K562 (cell line): ENCODE measurements around the gene UBE2E2. TPM values are rescaled to one million over a fixed set of nuclear protein-coding genes. Genes with fewer than 3 reads are reported as not detected.

ENCODE experiments used
- ARID2 ChIP-seq: fragments of 450-650 bp; IDR thresholded peaks from 2 replicates; pipeline ENCODE4 v1.6.1; 2017; ENCODE audit warnings: antibody characterized with exemption, mild to moderate bottlenecking
- ARNT ChIP-seq, 2 experiments: fragments of 450-650 bp; IDR thresholded peaks; 2 replicates each; pipeline ENCODE4 v1.6.1; 2016; ENCODE audit warnings: mild to moderate bottlenecking in 1 of 2
- ASH1L ChIP-seq: fragments of 450-650 bp; IDR thresholded peaks from 2 replicates; pipeline ENCODE4 v1.6.1; 2018; ENCODE audit warnings: borderline replicate concordance, mild to moderate bottlenecking, low read depth; ENCODE audit not compliant: partially characterized antibody
- CBX3 ChIP-seq, 2 experiments: IDR thresholded peaks; 1 replicate in 1 of 2; 2 replicates in 1 of 2; pipeline ENCODE4 v1.6.1; 2012; ENCODE audit warnings: inconsistent platforms in 2 of 2, low read length in 2 of 2, borderline replicate concordance in 1 of 2, control low read depth in 1 of 2
- HNRNPH1 ChIP-seq: fragments of 200-400 bp; formaldehyde crosslinking; optimal IDR thresholded peaks from 2 replicates; pipeline ENCODE3; 2017; ENCODE audit warnings: low read depth, mild to moderate bottlenecking, low read length, moderate library complexity
- KLF10 ChIP-seq: fragments of 250-450 bp; sonication (Bioruptor Pico); IDR thresholded peaks from 2 replicates; pipeline ENCODE4 v1.6.1; 2021; ENCODE audit warnings: matching md5 sums
- MAFF ChIP-seq: IDR thresholded peaks from 2 replicates; pipeline ENCODE4 v1.6.1; 2012; ENCODE audit warnings: low read length, improper control_type of control experiment
- MAFK ChIP-seq: IDR thresholded peaks from 2 replicates; pipeline ENCODE4 v1.6.1; 2011; ENCODE audit warnings: low read length, improper control_type of control experiment
- NR2C1 ChIP-seq, 2 experiments: fragments of 450-650 bp; IDR thresholded peaks; 2 replicates each; pipeline ENCODE4 v1.6.1; 2017; ENCODE audit warnings: mild to moderate bottlenecking in 2 of 2, antibody characterized with exemption in 1 of 2, inconsistent platforms in 1 of 2, missing compliant biosample characterization in 1 of 2, missing genetic modification characterization in 1 of 2
- NRF1 ChIP-seq, 2 experiments: fragments of 450-650 bp; IDR thresholded peaks in 1 of 2; conservative IDR thresholded peaks in 1 of 2; 2 replicates each; pipeline ENCODE4 v1.6.1; 2014; ENCODE audit warnings: mild to moderate bottlenecking in 2 of 2
- OTX1 ChIP-seq: fragments of 450-650 bp; formaldehyde crosslinking; IDR thresholded peaks from 2 replicates; pipeline ENCODE4 v1.4.0; 2022; ENCODE audit warnings: mild to moderate bottlenecking
- SMAD2 ChIP-seq: fragments of 150-350 bp; IDR thresholded peaks from 2 replicates; pipeline ENCODE4 v1.6.1; 2014; ENCODE audit warnings: low read depth, mild to moderate bottlenecking, low read length
- SMC3 ChIP-seq: conservative IDR thresholded peaks from 2 replicates; pipeline ENCODE4 v1.6.1; 2011; ENCODE audit warnings: low read depth, low read length, improper control_type of control experiment; ENCODE audit not compliant: insufficient read depth
- TEAD2 ChIP-seq: fragments of 450-650 bp; IDR thresholded peaks from 2 replicates; pipeline ENCODE4 v1.6.1; 2016; ENCODE audit warnings: missing genetic modification characterization, control low read depth, missing compliant biosample characterization
- ZFX ChIP-seq: sonication (generic); formaldehyde crosslinking; IDR thresholded peaks from 2 replicates; pipeline ENCODE4 v1.8.0; 2022; ENCODE audit warnings: mild to moderate bottlenecking, missing genetic modification reagents, moderate library complexity
- ZNF124 ChIP-seq: sonication (generic); formaldehyde crosslinking; IDR thresholded peaks from 2 replicates; pipeline ENCODE4 v1.8.1; 2022; ENCODE audit warnings: missing genetic modification reagents
- ZNF589 ChIP-seq: fragments of 200-800 bp; sonication (Bioruptor generic); IDR thresholded peaks from 2 replicates; pipeline ENCODE4 v1.6.1; 2016; ENCODE audit warnings: low read depth, missing genetic modification characterization, missing compliant biosample characterization
- ZSCAN29 ChIP-seq: fragments of 450-650 bp; IDR thresholded peaks from 2 replicates; pipeline ENCODE4 v1.6.1; 2017
- polyA plus RNA-seq, 8 experiments: library from polyadenylated mRNA; depleted of rRNA in 4 of 8; stranded (reverse) in 5 of 8; unstranded in 3 of 8; fragments of >200 nt; fragmentation: Nextera tagmentation in 2 of 8; fragmentation: Illumina TruSeq in 1 of 8; extraction: Ambion mirVana in 2 of 8; extraction: Trizol in 1 of 8; gene quantifications; 2 replicates each; pipeline versions ENCODE4 v1.2.1 to v1.2.3, GENCODE V29; 2011 to 2014; ENCODE audit warnings: inconsistent platforms in 1 of 8, missing spikeins in 1 of 8
- total RNA-seq, 7 experiments: library from RNA; depleted of rRNA in 6 of 7; stranded (reverse); fragments of >200 nt in 6 of 7; fragmentation: Illumina TruSeq in 2 of 7; extraction: Trizol in 2 of 7; gene quantifications; 2 replicates each; pipeline versions ENCODE4 v1.2.1 to v1.2.3, GENCODE V29; 2011 to 2021; ENCODE audit warnings: low replicate concordance in 1 of 7
- TF ChIP-seq, protein P1 (sequence below): fragments of 450-650 bp; IDR thresholded peaks from 2 replicates; pipeline ENCODE4 v1.6.1; 2017; ENCODE audit warnings: antibody characterized with exemption, mild to moderate bottlenecking
- TF ChIP-seq, protein P2 (sequence below): fragments of 250-450 bp; sonication (Bioruptor Pico); IDR thresholded peaks from 2 replicates; pipeline ENCODE4 v1.8.0; 2021; ENCODE audit warnings: moderate library complexity, mild to moderate bottlenecking, inconsistent platforms
- TF ChIP-seq, protein P3 (sequence below): sonication (generic); formaldehyde crosslinking; IDR thresholded peaks from 2 replicates; pipeline ENCODE4 v1.8.1; 2023; ENCODE audit warnings: mild to moderate bottlenecking, missing genetic modification reagents
- TF ChIP-seq, protein P4 (sequence below): sonication (generic); formaldehyde crosslinking; IDR thresholded peaks from 2 replicates; pipeline ENCODE4 v1.8.1; 2022; ENCODE audit warnings: missing genetic modification reagents

The UBE2E2 gene
- total and polyA plus RNA-seq, 9 of the 15 experiments (the other 6 are each of a cell fraction or from before 2014, with no cell fraction given), result 0.22 to 5.1 (median 1.9) TPM

DNA sequence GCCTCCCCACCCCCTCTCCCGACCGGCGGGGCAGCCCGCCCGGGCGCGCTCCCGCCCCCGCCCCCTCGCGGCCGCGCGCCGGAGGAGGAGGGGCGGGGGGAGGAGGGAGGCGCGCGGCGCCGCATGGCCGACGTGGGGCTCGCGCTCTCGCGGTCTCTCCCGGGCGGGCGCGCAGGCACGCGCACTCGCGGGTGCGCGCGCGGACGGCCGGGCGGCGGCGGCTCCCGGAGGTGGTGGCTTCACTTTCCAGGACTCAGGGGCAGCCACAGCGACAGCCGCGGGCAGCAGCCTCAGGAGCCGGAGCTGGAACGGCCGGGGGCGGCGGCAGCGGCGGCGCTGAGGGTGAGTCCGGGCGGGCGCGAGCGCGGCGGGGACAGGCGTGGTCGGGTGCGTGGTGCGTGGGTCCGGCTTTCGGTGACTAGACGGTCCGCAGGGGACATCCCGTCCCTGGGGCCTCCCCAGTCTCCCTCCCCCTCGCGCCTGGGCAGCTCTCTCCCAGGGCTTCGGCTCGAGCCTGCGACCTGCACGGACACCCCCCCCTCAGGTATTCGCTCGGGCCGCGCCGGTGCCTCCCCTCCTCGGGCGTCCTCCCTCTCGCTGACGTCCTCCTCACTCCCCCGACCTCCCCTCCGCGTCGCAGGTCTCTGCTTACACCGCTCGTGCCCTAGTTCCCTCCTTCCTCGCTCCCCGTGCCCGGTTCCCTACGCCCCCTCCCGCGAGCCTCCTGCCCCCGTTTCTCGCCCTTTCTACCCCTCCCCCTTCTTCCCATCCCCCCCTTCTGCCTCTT lies at the start of gene UBE2E2 (continued):
- TF ChIP-seq, protein P1, sequence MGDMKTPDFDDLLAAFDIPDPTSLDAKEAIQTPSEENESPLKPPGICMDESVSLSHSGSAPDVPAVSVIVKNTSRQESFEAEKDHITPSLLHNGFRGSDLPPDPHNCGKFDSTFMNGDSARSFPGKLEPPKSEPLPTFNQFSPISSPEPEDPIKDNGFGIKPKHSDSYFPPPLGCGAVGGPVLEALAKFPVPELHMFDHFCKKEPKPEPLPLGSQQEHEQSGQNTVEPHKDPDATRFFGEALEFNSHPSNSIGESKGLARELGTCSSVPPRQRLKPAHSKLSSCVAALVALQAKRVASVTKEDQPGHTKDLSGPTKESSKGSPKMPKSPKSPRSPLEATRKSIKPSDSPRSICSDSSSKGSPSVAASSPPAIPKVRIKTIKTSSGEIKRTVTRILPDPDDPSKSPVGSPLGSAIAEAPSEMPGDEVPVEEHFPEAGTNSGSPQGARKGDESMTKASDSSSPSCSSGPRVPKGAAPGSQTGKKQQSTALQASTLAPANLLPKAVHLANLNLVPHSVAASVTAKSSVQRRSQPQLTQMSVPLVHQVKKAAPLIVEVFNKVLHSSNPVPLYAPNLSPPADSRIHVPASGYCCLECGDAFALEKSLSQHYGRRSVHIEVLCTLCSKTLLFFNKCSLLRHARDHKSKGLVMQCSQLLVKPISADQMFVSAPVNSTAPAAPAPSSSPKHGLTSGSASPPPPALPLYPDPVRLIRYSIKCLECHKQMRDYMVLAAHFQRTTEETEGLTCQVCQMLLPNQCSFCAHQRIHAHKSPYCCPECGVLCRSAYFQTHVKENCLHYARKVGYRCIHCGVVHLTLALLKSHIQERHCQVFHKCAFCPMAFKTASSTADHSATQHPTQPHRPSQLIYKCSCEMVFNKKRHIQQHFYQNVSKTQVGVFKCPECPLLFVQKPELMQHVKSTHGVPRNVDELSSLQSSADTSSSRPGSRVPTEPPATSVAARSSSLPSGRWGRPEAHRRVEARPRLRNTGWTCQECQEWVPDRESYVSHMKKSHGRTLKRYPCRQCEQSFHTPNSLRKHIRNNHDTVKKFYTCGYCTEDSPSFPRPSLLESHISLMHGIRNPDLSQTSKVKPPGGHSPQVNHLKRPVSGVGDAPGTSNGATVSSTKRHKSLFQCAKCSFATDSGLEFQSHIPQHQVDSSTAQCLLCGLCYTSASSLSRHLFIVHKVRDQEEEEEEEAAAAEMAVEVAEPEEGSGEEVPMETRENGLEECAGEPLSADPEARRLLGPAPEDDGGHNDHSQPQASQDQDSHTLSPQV, result no peak
- TF ChIP-seq KLF10 (no peak), TEAD2 (tag) (no peak), ARID2 (no peak), NR2C1 (IDR thresholded peaks at IDR 0.05) (no peak), NR2C1 (tag; IDR thresholded peaks at IDR 0.05) (no peak), ZSCAN29 (no peak), MAFK (no peak), SMAD2 (no peak), OTX1 (no peak), CBX3 (IDR thresholded peaks at IDR 0.05; ENCODE audit: borderline replicate concordance in 1 of 2, low read length in 2 of 2) (no peak), ZNF589 (CRISPR knock-in tag) (peak; percentile 90), NRF1 (conservative IDR thresholded peaks at IDR 0.05 in 1 of 2, IDR thresholded peaks at IDR 0.05 in 1 of 2) (peak in 1 of 2 experiments; percentile 55; a peak in 2 of 4 replicates), ZNF124 (CRISPR knock-in tag) (no peak), ARNT (IDR thresholded peaks at IDR 0.05) (no peak), ZFX (CRISPR knock-in tag) (no peak), HNRNPH1 (no peak), SMC3 (no peak), MAFF (no peak), ASH1L (no peak)
- TF ChIP-seq, protein P2, sequence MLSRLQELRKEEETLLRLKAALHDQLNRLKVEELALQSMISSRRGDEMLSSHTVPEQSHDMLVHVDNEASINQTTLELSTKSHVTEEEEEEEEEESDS (CRISPR knock-in tag), result no peak
- TF ChIP-seq, protein P3, sequence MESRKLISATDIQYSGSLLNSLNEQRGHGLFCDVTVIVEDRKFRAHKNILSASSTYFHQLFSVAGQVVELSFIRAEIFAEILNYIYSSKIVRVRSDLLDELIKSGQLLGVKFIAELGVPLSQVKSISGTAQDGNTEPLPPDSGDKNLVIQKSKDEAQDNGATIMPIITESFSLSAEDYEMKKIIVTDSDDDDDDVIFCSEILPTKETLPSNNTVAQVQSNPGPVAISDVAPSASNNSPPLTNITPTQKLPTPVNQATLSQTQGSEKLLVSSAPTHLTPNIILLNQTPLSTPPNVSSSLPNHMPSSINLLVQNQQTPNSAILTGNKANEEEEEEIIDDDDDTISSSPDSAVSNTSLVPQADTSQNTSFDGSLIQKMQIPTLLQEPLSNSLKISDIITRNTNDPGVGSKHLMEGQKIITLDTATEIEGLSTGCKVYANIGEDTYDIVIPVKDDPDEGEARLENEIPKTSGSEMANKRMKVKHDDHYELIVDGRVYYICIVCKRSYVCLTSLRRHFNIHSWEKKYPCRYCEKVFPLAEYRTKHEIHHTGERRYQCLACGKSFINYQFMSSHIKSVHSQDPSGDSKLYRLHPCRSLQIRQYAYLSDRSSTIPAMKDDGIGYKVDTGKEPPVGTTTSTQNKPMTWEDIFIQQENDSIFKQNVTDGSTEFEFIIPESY (CRISPR knock-in tag), result no peak
- TF ChIP-seq, protein P4, sequence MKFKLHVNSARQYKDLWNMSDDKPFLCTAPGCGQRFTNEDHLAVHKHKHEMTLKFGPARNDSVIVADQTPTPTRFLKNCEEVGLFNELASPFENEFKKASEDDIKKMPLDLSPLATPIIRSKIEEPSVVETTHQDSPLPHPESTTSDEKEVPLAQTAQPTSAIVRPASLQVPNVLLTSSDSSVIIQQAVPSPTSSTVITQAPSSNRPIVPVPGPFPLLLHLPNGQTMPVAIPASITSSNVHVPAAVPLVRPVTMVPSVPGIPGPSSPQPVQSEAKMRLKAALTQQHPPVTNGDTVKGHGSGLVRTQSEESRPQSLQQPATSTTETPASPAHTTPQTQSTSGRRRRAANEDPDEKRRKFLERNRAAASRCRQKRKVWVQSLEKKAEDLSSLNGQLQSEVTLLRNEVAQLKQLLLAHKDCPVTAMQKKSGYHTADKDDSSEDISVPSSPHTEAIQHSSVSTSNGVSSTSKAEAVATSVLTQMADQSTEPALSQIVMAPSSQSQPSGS (CRISPR knock-in tag), result peak; percentile 29; the same call in 1 of the 2 replicates
